ENCODE measurements around the gene VSX1.

DNA sequence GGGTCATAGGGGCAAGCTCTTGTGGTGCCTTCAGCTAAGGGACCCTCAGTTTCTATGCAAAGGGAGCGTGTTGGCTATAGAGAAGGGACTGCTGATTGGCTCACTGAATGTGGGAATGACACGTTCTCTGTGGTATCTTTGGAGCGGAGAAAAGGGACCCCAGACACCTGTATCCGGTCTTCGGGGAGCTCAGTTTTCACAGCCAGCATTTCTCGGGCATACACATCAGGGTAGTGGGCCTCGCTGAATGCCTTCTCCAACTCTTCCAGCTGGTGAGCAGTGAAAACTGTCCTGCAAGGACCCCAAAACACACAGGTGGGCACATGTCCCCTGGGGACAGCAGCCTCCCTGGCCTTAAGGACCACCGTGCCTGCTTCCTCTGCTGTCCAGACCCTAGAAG lies 3.3 kb downstream of the VSX1 start:
- TF ChIP-seq, protein P1, sequence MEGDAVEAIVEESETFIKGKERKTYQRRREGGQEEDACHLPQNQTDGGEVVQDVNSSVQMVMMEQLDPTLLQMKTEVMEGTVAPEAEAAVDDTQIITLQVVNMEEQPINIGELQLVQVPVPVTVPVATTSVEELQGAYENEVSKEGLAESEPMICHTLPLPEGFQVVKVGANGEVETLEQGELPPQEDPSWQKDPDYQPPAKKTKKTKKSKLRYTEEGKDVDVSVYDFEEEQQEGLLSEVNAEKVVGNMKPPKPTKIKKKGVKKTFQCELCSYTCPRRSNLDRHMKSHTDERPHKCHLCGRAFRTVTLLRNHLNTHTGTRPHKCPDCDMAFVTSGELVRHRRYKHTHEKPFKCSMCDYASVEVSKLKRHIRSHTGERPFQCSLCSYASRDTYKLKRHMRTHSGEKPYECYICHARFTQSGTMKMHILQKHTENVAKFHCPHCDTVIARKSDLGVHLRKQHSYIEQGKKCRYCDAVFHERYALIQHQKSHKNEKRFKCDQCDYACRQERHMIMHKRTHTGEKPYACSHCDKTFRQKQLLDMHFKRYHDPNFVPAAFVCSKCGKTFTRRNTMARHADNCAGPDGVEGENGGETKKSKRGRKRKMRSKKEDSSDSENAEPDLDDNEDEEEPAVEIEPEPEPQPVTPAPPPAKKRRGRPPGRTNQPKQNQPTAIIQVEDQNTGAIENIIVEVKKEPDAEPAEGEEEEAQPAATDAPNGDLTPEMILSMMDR (IDR thresholded peaks at IDR 0.05): no peak
- no peak for TF ChIP-seq POLR2AphosphoS5 (IDR thresholded peaks at IDR 0.05)
- no peak for TF ChIP-seq POLR2A (IDR thresholded peaks at IDR 0.05)

Measured in prostate gland (tissue), 2 donors.